Measurements from ENCODE around the gene FUCA1.

DNA sequence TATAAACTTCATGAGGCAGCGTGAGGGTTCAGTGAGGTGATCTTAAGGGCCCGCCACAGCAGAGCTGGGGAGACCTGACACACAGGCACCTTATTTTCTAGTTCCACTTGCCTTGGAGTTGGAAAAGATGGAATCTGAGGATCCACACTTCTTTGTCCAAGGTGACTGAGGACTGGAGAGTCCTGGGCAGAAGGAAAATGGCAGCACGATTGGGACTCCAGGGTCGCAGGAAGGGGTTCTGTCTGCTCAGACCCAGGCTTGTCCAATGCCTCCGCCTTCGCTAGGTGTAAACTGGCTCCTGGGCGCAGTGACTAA, 68.9 kb downstream of the FUCA1 start:
- no peak for TF ChIP-seq CTCF (IDR thresholded peaks at IDR 0.05; ENCODE audit: low read depth, low read length, poor library complexity, severe bottlenecking)
- TF ChIP-seq EZH2phosphoT487 (IDR thresholded peaks at IDR 0.05; ENCODE audit: borderline replicate concordance, low read length), result no peak
